H1 (cell line): Measurements from ENCODE around the gene CGRRF1. TPM values are rescaled to one million over a fixed set of nuclear protein-coding genes. Genes with fewer than 3 reads are reported as not detected.
A peak's percentile ranks its signal among the peaks of the same experiment; 100 is the strongest.

ENCODE experiments used
- CTCF ChIA-PET: fragments of 300-600 bp; sonication (Branson Sonifier 250); formaldehyde crosslinking; loops from one replicate; lab custom pipeline; 2021; ENCODE audit not compliant: partially characterized antibody; lab: Charles Lee
- POLR2A ChIA-PET: fragments of 300-600 bp; sonication (Branson Sonifier 250); formaldehyde crosslinking; loops from one replicate; lab custom pipeline; 2021; ENCODE audit warnings: inconsistent platforms; ENCODE audit not compliant: partially characterized antibody; lab: Charles Lee
- DNase-seq, 2 experiments: peaks; one replicate each; pipeline versions ENCODE4 v3.0.0 to v3.0.0-alpha.2; 2010 to 2022; ENCODE audit warnings: low spot score in 2 of 2, low read depth in 1 of 2, mixed read lengths in 1 of 2
- FAIRE-seq: peaks from 2 replicates; lab custom pipeline; 2011; peaks lifted over from hg19 to GRCh38; lab: Jason Lieb, UNC
- H2AFZ ChIP-seq: 2 replicates; pipeline ENCODE4 v1.8.1; 2012; ENCODE audit warnings: low read length, inconsistent platforms
- H2AK5ac ChIP-seq: 2 replicates; pipeline ENCODE4 v1.6.1; 2013; ENCODE audit warnings: low read depth, low read length
- H2BK120ac ChIP-seq: replicated peaks from 2 replicates; pipeline ENCODE3; 2013; ENCODE audit warnings: low read depth, low read length, inconsistent platforms
- H2BK12ac ChIP-seq: 2 replicates; pipeline ENCODE4 v1.6.1; 2013; ENCODE audit warnings: low read depth, low read length
- H2BK15ac ChIP-seq: 2 replicates; pipeline ENCODE4 v1.6.1; 2013; ENCODE audit warnings: low read length
- H2BK20ac ChIP-seq: 2 replicates; pipeline ENCODE4 v1.6.1; 2013; ENCODE audit warnings: low read length
- H2BK5ac ChIP-seq: 2 replicates; pipeline ENCODE4 v1.6.1; 2013; ENCODE audit warnings: low read depth, low read length
- H3K14ac ChIP-seq: 2 replicates; pipeline ENCODE4 v1.6.1; 2013; ENCODE audit warnings: inconsistent platforms; ENCODE audit not compliant: insufficient read length
- H3K18ac ChIP-seq: 2 replicates; pipeline ENCODE4 v1.6.1; 2013; ENCODE audit warnings: low read length; ENCODE audit errors: extremely low read depth
- H3K23ac ChIP-seq: 2 replicates; pipeline ENCODE4 v1.6.1; 2013; ENCODE audit warnings: inconsistent platforms; ENCODE audit not compliant: insufficient read length
- H3K23me2 ChIP-seq: 2 replicates; pipeline ENCODE4 v1.6.1; 2013; ENCODE audit warnings: low read depth, low read length
- H3K27ac ChIP-seq: 2 replicates; pipeline ENCODE4 v1.6.1; 2011; ENCODE audit warnings: low read depth, low read length, inconsistent platforms
- H3K27me3 ChIP-seq, 4 experiments: replicated peaks in 1 of 4; 1 replicate in 1 of 4; 2 replicates in 3 of 4; pipeline versions ENCODE4 v1.6.1 to v1.8.1; 2011 to 2013; ENCODE audit warnings: low read length in 3 of 4, mild to moderate bottlenecking in 3 of 4, inconsistent platforms in 2 of 4, mixed read lengths in 2 of 4, moderate library complexity in 1 of 4; ENCODE audit not compliant: control insufficient read depth in 3 of 4, insufficient read depth in 3 of 4; ENCODE audit errors: extremely low read depth in 1 of 4
- H3K36me3 ChIP-seq, 4 experiments: 2 replicates each; pipeline versions ENCODE4 v1.6.1 to v1.8.1; 2011 to 2013; ENCODE audit warnings: mild to moderate bottlenecking in 4 of 4, low read length in 3 of 4, moderate library complexity in 2 of 4, control low read depth in 1 of 4, inconsistent platforms in 1 of 4; ENCODE audit not compliant: insufficient read depth in 4 of 4, control insufficient read depth in 2 of 4
- H3K4ac ChIP-seq: replicated peaks from 2 replicates; pipeline ENCODE3; 2013; ENCODE audit warnings: low read length, low read depth, mixed read lengths, inconsistent platforms; ENCODE audit not compliant: insufficient read length
- H3K4me1 ChIP-seq, 4 experiments: replicated peaks in 1 of 4; 1 replicate in 1 of 4; 2 replicates in 3 of 4; pipeline versions ENCODE4 v1.6.1 to v1.8.1; 2011 to 2013; ENCODE audit warnings: low read length in 3 of 4, inconsistent platforms in 2 of 4, mixed read lengths in 1 of 4; ENCODE audit not compliant: insufficient read depth in 4 of 4, control insufficient read depth in 3 of 4
- H3K4me2 ChIP-seq, 2 experiments: 2 replicates each; pipeline versions ENCODE4 v1.6.1 to v1.8.1; 2011 to 2013; ENCODE audit warnings: low read depth in 2 of 2, low read length in 2 of 2, control low read depth in 1 of 2, inconsistent platforms in 1 of 2, mild to moderate bottlenecking in 1 of 2; ENCODE audit not compliant: insufficient read depth in 1 of 2
- H3K4me3 ChIP-seq, 4 experiments: fragments of 200-600, 300-600 bp in 1 of 4; sonication (generic), shearing (Covaris generic), sonication (Bioruptor Twin) in 1 of 4; 2 replicates each; pipeline versions ENCODE4 v1.5.1 to v1.8.1; 2011 to 2016; ENCODE audit warnings: low read length in 4 of 4, low read depth in 3 of 4, control low read depth in 2 of 4, inconsistent platforms in 2 of 4, mild to moderate bottlenecking in 2 of 4, mixed read lengths in 1 of 4, moderate library complexity in 1 of 4; ENCODE audit not compliant: insufficient read depth in 2 of 4; ENCODE audit errors: extremely low read depth in 1 of 4
- H3K56ac ChIP-seq: replicated peaks from 2 replicates; pipeline ENCODE3; 2013; ENCODE audit warnings: low read depth, mild to moderate bottlenecking, mixed read lengths, low read length, inconsistent platforms; ENCODE audit not compliant: insufficient read length
- H3K79me1 ChIP-seq: 2 replicates; pipeline ENCODE4 v1.6.1; 2013; ENCODE audit warnings: low read depth, low read length, control low read depth
- H3K79me2 ChIP-seq, 2 experiments: 2 replicates each; pipeline versions ENCODE4 v1.6.1 to v1.8.1; 2012 to 2013; ENCODE audit warnings: low read length in 2 of 2, mild to moderate bottlenecking in 2 of 2, inconsistent platforms in 1 of 2; ENCODE audit not compliant: insufficient read depth in 2 of 2, control insufficient read depth in 1 of 2
- H3K9ac ChIP-seq, 4 experiments: replicated peaks in 1 of 4; 1 replicate in 1 of 4; 2 replicates in 3 of 4; pipeline versions ENCODE4 v1.6.1 to v1.8.1; 2011 to 2013; ENCODE audit warnings: low read depth in 3 of 4, low read length in 3 of 4, control low read depth in 2 of 4, mild to moderate bottlenecking in 2 of 4, moderate library complexity in 2 of 4, inconsistent platforms in 1 of 4; ENCODE audit errors: extremely low read depth in 1 of 4
- H3K9me3 ChIP-seq, 2 experiments: 2 replicates each; pipeline versions ENCODE4 v1.6.1 to v1.8.1; 2012 to 2013; ENCODE audit warnings: mild to moderate bottlenecking in 2 of 2, moderate library complexity in 2 of 2, control low read depth in 1 of 2, inconsistent platforms in 1 of 2, low read depth in 1 of 2, low read length in 1 of 2, mixed read lengths in 1 of 2; ENCODE audit not compliant: insufficient read depth in 2 of 2
- H4K20me1 ChIP-seq, 2 experiments: replicated peaks in 1 of 2; 2 replicates each; pipeline versions ENCODE3 to v1.8.1; 2011 to 2013; ENCODE audit warnings: inconsistent platforms in 2 of 2, low read length in 2 of 2, mild to moderate bottlenecking in 1 of 2; ENCODE audit not compliant: insufficient read depth in 2 of 2, control insufficient read depth in 1 of 2
- H4K5ac ChIP-seq: 2 replicates; pipeline ENCODE4 v1.6.1; 2013; ENCODE audit warnings: low read length, low read depth, mixed read lengths, inconsistent platforms; ENCODE audit not compliant: insufficient read length
- H4K8ac ChIP-seq: 2 replicates; pipeline ENCODE4 v1.8.0; 2013; ENCODE audit warnings: mild to moderate bottlenecking, moderate library complexity, low read length, inconsistent platforms; ENCODE audit not compliant: insufficient read depth; ENCODE audit errors: extremely low read depth
- H4K91ac ChIP-seq: replicated peaks from 2 replicates; pipeline ENCODE3; 2013; ENCODE audit warnings: low read length, mixed read lengths, inconsistent platforms; ENCODE audit not compliant: insufficient read length
- CREB1 ChIP-seq: IDR thresholded peaks from 2 replicates; pipeline ENCODE4 v1.6.1; 2012; ENCODE audit warnings: inconsistent platforms
- EGR1 ChIP-seq: IDR thresholded peaks from 2 replicates; pipeline ENCODE4 v1.6.1; 2011; ENCODE audit warnings: low read depth, low read length, borderline replicate concordance
- FOSL1 ChIP-seq: IDR thresholded peaks from 2 replicates; pipeline ENCODE4 v1.6.1; 2011; ENCODE audit warnings: mild to moderate bottlenecking, low read depth, low read length, moderate library complexity; ENCODE audit not compliant: insufficient read depth
- JUND ChIP-seq: IDR thresholded peaks from 2 replicates; pipeline ENCODE4 v1.6.1; 2011; ENCODE audit warnings: mild to moderate bottlenecking, improper control_type of control experiment, low read length
- RAD21 ChIP-seq, 2 experiments: IDR thresholded peaks in 1 of 2; conservative IDR thresholded peaks in 1 of 2; 2 replicates each; pipeline ENCODE4 v1.6.1; 2011; ENCODE audit warnings: low read depth in 2 of 2, low read length in 2 of 2, improper control_type of control experiment in 1 of 2, inconsistent platforms in 1 of 2, mild to moderate bottlenecking in 1 of 2, moderate library complexity in 1 of 2
- RBBP5 ChIP-seq: IDR thresholded peaks from 2 replicates; pipeline ENCODE4 v1.7.1; 2012; ENCODE audit warnings: low read depth, mild to moderate bottlenecking, inconsistent platforms, low read length, moderate library complexity, borderline replicate concordance
- RXRA ChIP-seq: IDR thresholded peaks from 2 replicates; pipeline ENCODE4 v1.6.1; 2011; ENCODE audit warnings: low read depth, mild to moderate bottlenecking, low read length, moderate library complexity; ENCODE audit not compliant: insufficient read depth
- TAF7 ChIP-seq: optimal IDR thresholded peaks from 2 replicates; pipeline ENCODE3; 2011; ENCODE audit warnings: low read depth, mild to moderate bottlenecking, inconsistent platforms, low read length, moderate library complexity, borderline replicate concordance
- YY1 ChIP-seq: IDR thresholded peaks from 2 replicates; pipeline ENCODE4 v1.6.1; 2011; ENCODE audit warnings: low read depth, mild to moderate bottlenecking, low read length
- ZNF274 ChIP-seq: IDR thresholded peaks from 2 replicates; pipeline ENCODE4 v1.7.0; 2012; ENCODE audit warnings: low read length, borderline replicate concordance; ENCODE audit errors: extremely low read depth
- WGBS, 2 experiments: shearing (Covaris generic) in 1 of 2; methylation state at CpG; one replicate each; pipeline versions ENCODE4 v1.1.6 to v1.1.7; 2013 to 2015; ENCODE audit warnings: low lambda C conversion rate in 2 of 2, mixed read lengths in 2 of 2, inconsistent platforms in 1 of 2, low coverage in 1 of 2, missing lambda C conversion rate in 1 of 2; ENCODE audit not compliant: insufficient replicate concordance in 2 of 2, insufficient coverage in 1 of 2, insufficient read length in 1 of 2; ENCODE audit errors: extremely low coverage in 1 of 2, missing lambda C conversion rate in 1 of 2; 5-methylcytosine and 5-hydroxymethylcytosine counted together
- polyA plus RNA-seq, 7 experiments: library from polyadenylated mRNA; depleted of rRNA in 3 of 7; stranded (reverse) in 5 of 7; unstranded in 2 of 7; fragments of >200 nt in 5 of 7; fragments of 200-250 nt in 2 of 7; gene quantifications; 1 replicate in 5 of 7; 2 replicates in 1 of 7; 4 replicates in 1 of 7; pipeline versions ENCODE4 v1.2.1 to v1.2.3, GENCODE V29; 2011 to 2013; ENCODE audit warnings: missing spikeins in 2 of 7, mixed read lengths in 2 of 7
- total RNA-seq: library from RNA; stranded (reverse); fragmentation: NEBNext Ultra II Directional; extraction: Animal tissue kit (Norgen Biotek cat#: 25700); gene quantifications from 2 replicates; pipeline ENCODE4 v1.2.1, GENCODE V29; 2021

CGRRF1 gene
- total and polyA plus RNA-seq, 2 of the 8 experiments (the other 6 are each of a cell fraction or from before 2014, with no cell fraction given): 7.4 to 20.2 TPM

DNA sequence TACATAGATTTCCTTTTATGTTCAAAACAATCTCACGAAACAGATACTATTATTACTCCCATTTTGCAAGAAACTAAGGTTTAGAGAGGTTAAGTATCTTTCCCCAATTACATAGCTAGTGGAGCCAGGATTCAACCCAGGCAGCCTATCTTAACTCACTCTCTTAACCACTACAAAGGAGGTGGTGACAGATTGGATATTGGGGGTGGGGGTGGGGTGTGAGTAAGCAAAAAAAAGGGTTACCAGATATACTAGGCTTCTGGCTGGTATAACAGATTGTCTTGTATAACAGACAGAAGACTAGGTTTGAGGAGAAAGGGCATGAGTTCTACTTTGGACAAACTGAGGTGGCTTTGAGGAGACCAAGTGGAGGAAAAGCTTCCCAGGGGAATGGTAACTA is 23.0 kb upstream of the CGRRF1 start:
- WGBS, 2 experiments: 89% methylated on average over 1 of the region's 1 CpG; no CpG with 5 or more reads in 1 of the 2 experiments
- no peak for FAIRE-seq
- H2AFZ ChIP-seq: no peak overlapping the region
- H3K4me2 ChIP-seq: peak overlapping the region in 1 of 2 experiments; percentile 87; a peak in 1 of 4 replicates
- H4K8ac ChIP-seq: no peak overlapping the region
- no peak overlapping the region for H2BK12ac ChIP-seq
- no peak overlapping the region for H3K27ac ChIP-seq
- TF ChIP-seq EGR1 (no peak), JUND (no peak), TAF7 (no peak), ZNF274 (no peak), RAD21 (IDR thresholded peaks at IDR 0.05 in 1 of 2, conservative IDR thresholded peaks at IDR 0.05 in 1 of 2; ENCODE audit: low read depth in 2 of 2, low read length in 2 of 2) (no peak), YY1 (no peak), CREB1 (no peak), RXRA (no peak), RBBP5 (no peak), FOSL1 (no peak)
- TF ChIP-seq, all 59 proteins: peak for 0
- no peak overlapping the region for H2BK20ac ChIP-seq
- H3K27me3 ChIP-seq: no peaks in the 10 kb centered on the region
- H3K4ac ChIP-seq: no peak overlapping the region
- H4K5ac ChIP-seq: no peak overlapping the region
- peaks cover 4 to 55% of the 10 kb centered on the region in 2 experiments; a peak in 3 of 4 replicates for H3K79me2 ChIP-seq
- no peak overlapping the region for H3K18ac ChIP-seq
- H3K9ac ChIP-seq: no peak overlapping the region
- CTCF ChIA-PET: interaction anchor here (0.7 to 3.3 kb wide), 5 partner anchors 9 to 1080 kb away, joined by 3 to 15 read pairs (median 5); no protein-coding TSS in a partner anchor
- peaks cover 0 to 4% (median 0%) of the 10 kb centered on the region in 4 experiments; a peak in 1 of 7 replicates for H3K4me1 ChIP-seq
- H3K36me3 ChIP-seq: peaks cover 0 to 14% (median 1%) of the 10 kb centered on the region in 4 experiments; a peak in 6 of 8 replicates
- H3K23me2 ChIP-seq: peaks cover 8% of the 10 kb centered on the region; the same call in 1 of the 2 replicates
- no peak overlapping the region for H2BK5ac ChIP-seq
- no peak overlapping the region for H3K14ac ChIP-seq
- no peak overlapping the region for H4K91ac ChIP-seq
- POLR2A ChIA-PET: interaction anchor here (0.6 to 1.5 kb wide), 3 partner anchors 8 to 274 kb away, joined by 3 to 5 read pairs (median 3); no protein-coding TSS in a partner anchor
- DNase-seq: no peak
- H3K23ac ChIP-seq: no peak overlapping the region
- H3K9me3 ChIP-seq: no peaks in the 10 kb centered on the region
- H4K20me1 ChIP-seq: peaks cover 0 to 5% of the 10 kb centered on the region in 2 experiments
- H3K56ac ChIP-seq: no peak overlapping the region
- no peak overlapping the region for H2AK5ac ChIP-seq
- no peak overlapping the region for H3K4me3 ChIP-seq
- no peak overlapping the region for H2BK15ac ChIP-seq
- H2BK120ac ChIP-seq: no peak overlapping the region
- H3K79me1 ChIP-seq: no peaks in the 10 kb centered on the region; the same call in 1 of the 2 replicates
